K562 (cell line): ENCODE data around the gene ANK2.

Source experiments
- CCAR2 ChIP-seq: fragments of 200-400 bp; formaldehyde crosslinking; IDR thresholded peaks from 2 replicates; pipeline ENCODE4 v1.6.1; 2017; ENCODE audit warnings: mild to moderate bottlenecking, low read depth, low read length
- CHD4 ChIP-seq: fragments of 200-600 bp; sonication (generic); IDR thresholded peaks from 3 replicates; pipeline ENCODE4 v1.6.1; 2012; ENCODE audit warnings: low read depth, mild to moderate bottlenecking, mixed read lengths, low read length, inconsistent platforms; ENCODE audit not compliant: insufficient read depth, insufficient replicate concordance, poor library complexity, severe bottlenecking
- CREB1 ChIP-seq, 2 experiments: sonication (generic) in 1 of 2; formaldehyde crosslinking in 1 of 2; IDR thresholded peaks; 2 replicates each; pipeline versions ENCODE4 v1.6.1 to v1.8.0; 2012 to 2022; ENCODE audit warnings: inconsistent platforms in 1 of 2, mild to moderate bottlenecking in 1 of 2, missing genetic modification reagents in 1 of 2, moderate library complexity in 1 of 2
- CTCF ChIP-seq, 3 experiments: IDR thresholded peaks in 2 of 3; conservative IDR thresholded peaks in 1 of 3; 2 replicates each; pipeline ENCODE4 v1.5.1; 2011 to 2012; ENCODE audit warnings: low read length in 3 of 3, mild to moderate bottlenecking in 3 of 3, control low read depth in 2 of 3, improper control_type of control experiment in 1 of 3, inconsistent platforms in 1 of 3, low read depth in 1 of 3, mixed read lengths in 1 of 3, moderate library complexity in 1 of 3; ENCODE audit not compliant: insufficient read depth in 2 of 3
- FOXM1 ChIP-seq, 2 experiments: fragments of 450-650 bp in 1 of 2; sonication (generic) in 1 of 2; formaldehyde crosslinking in 1 of 2; IDR thresholded peaks; 2 replicates each; pipeline versions ENCODE4 v1.6.1 to v1.9.0; 2017 to 2022; ENCODE audit warnings: low read depth in 2 of 2, mild to moderate bottlenecking in 2 of 2, missing genetic modification reagents in 1 of 2, moderate library complexity in 1 of 2
- MTA1 ChIP-seq: fragments of 450-650 bp; IDR thresholded peaks from 2 replicates; pipeline ENCODE4 v1.6.1; 2017; ENCODE audit warnings: borderline replicate concordance
- NR2C1 ChIP-seq, 2 experiments: fragments of 450-650 bp; IDR thresholded peaks; 2 replicates each; pipeline ENCODE4 v1.6.1; 2017; ENCODE audit warnings: mild to moderate bottlenecking in 2 of 2, antibody characterized with exemption in 1 of 2, inconsistent platforms in 1 of 2, missing compliant biosample characterization in 1 of 2, missing genetic modification characterization in 1 of 2
- PREB ChIP-seq: sonication (generic); formaldehyde crosslinking; IDR thresholded peaks from 2 replicates; pipeline ENCODE4 v1.8.1; 2023; ENCODE audit warnings: mild to moderate bottlenecking, missing genetic modification reagents
- RAD21 ChIP-seq, 2 experiments: fragments of 250-450 bp in 1 of 2; fragments of 450-650 bp in 1 of 2; sonication (Bioruptor Pico) in 1 of 2; formaldehyde crosslinking in 1 of 2; IDR thresholded peaks in 1 of 2; conservative IDR thresholded peaks in 1 of 2; 2 replicates each; pipeline versions ENCODE4 v1.4.0 to v1.8.0; 2020 to 2022; ENCODE audit warnings: mild to moderate bottlenecking in 2 of 2, moderate library complexity in 1 of 2
- RBM15 ChIP-seq: fragments of 200-400 bp; formaldehyde crosslinking; IDR thresholded peaks from 2 replicates; pipeline ENCODE4 v1.6.1; 2018; ENCODE audit warnings: mild to moderate bottlenecking, low read length, moderate library complexity; ENCODE audit not compliant: insufficient read depth
- SREBF1 ChIP-seq: fragments of 150-350 bp; IDR thresholded peaks from 2 replicates; pipeline ENCODE4 v1.6.1; 2014; ENCODE audit warnings: antibody characterized with exemption, low read depth, low read length, borderline replicate concordance
- STAT5B ChIP-seq: fragments of 250-450 bp; sonication (Bioruptor Pico); IDR thresholded peaks from 2 replicates; pipeline ENCODE4 v1.8.0; 2021; ENCODE audit warnings: mild to moderate bottlenecking, inconsistent platforms
- TCF7 ChIP-seq: sonication (generic); IDR thresholded peaks from 2 replicates; pipeline ENCODE4 v1.6.1; 2016; ENCODE audit warnings: antibody characterized with exemption, borderline replicate concordance
- ZBTB49 ChIP-seq: sonication (generic); formaldehyde crosslinking; IDR thresholded peaks from 2 replicates; pipeline ENCODE4 v1.8.0; 2022; ENCODE audit warnings: missing genetic modification reagents, mild to moderate bottlenecking, borderline replicate concordance

GRCh38 chr4:113179996-113180395 is 130.5 kb downstream of the ANK2 start:
- no peak for TF ChIP-seq RAD21 (CRISPR knock-in tag; conservative IDR thresholded peaks at IDR 0.05 in 1 of 2, IDR thresholded peaks at IDR 0.05 in 1 of 2)
- no peak for TF ChIP-seq CTCF (IDR thresholded peaks at IDR 0.05 in 2 of 3, conservative IDR thresholded peaks at IDR 0.05 in 1 of 3; ENCODE audit: insufficient read depth in 2 of 3, low read depth in 1 of 3, low read length in 3 of 3)
- TF ChIP-seq NR2C1 (IDR thresholded peaks at IDR 0.05) = no peak
- no peak for TF ChIP-seq NR2C1 (tag; IDR thresholded peaks at IDR 0.05)
- no peak for TF ChIP-seq CCAR2
- no peak for TF ChIP-seq MTA1
- no peak for TF ChIP-seq PREB (CRISPR knock-in tag)
- no peak for TF ChIP-seq FOXM1 (IDR thresholded peaks at IDR 0.05; ENCODE audit: low read depth)
- no peak for TF ChIP-seq FOXM1 (CRISPR knock-in tag; IDR thresholded peaks at IDR 0.05; ENCODE audit: low read depth)
- TF ChIP-seq CHD4 = no peak
- TF ChIP-seq ZBTB49 (CRISPR knock-in tag) = no peak
- no peak for TF ChIP-seq RBM15
- no peak for TF ChIP-seq SREBF1
- TF ChIP-seq TCF7 = no peak
- TF ChIP-seq CREB1 (IDR thresholded peaks at IDR 0.05) = no peak
- no peak for TF ChIP-seq CREB1 (CRISPR knock-in tag; IDR thresholded peaks at IDR 0.05)
- TF ChIP-seq STAT5B (CRISPR knock-in tag) = no peak
